H1 (cell line): Measurements from ENCODE around the gene LARP1. TPM values are rescaled to one million over a fixed set of nuclear protein-coding genes. Genes with fewer than 3 reads are reported as not detected.

Experiments used
- CTCF ChIA-PET: fragments of 300-600 bp; sonication (Branson Sonifier 250); formaldehyde crosslinking; loops from one replicate; lab custom pipeline; 2021; ENCODE audit not compliant: partially characterized antibody; lab: Charles Lee
- POLR2A ChIA-PET: fragments of 300-600 bp; sonication (Branson Sonifier 250); formaldehyde crosslinking; loops from one replicate; lab custom pipeline; 2021; ENCODE audit warnings: inconsistent platforms; ENCODE audit not compliant: partially characterized antibody; lab: Charles Lee
- DNase-seq, 2 experiments: peaks; one replicate each; pipeline versions ENCODE4 v3.0.0 to v3.0.0-alpha.2; 2010 to 2022; ENCODE audit warnings: low spot score in 2 of 2, low read depth in 1 of 2, mixed read lengths in 1 of 2
- FAIRE-seq: peaks from 2 replicates; lab custom pipeline; 2011; peaks lifted over from hg19 to GRCh38; lab: Jason Lieb, UNC
- H2AFZ ChIP-seq: 2 replicates; pipeline ENCODE4 v1.8.1; 2012; ENCODE audit warnings: low read length, inconsistent platforms
- H2AK5ac ChIP-seq: 2 replicates; pipeline ENCODE4 v1.6.1; 2013; ENCODE audit warnings: low read depth, low read length
- H2BK120ac ChIP-seq: replicated peaks from 2 replicates; pipeline ENCODE3; 2013; ENCODE audit warnings: low read depth, low read length, inconsistent platforms
- H2BK12ac ChIP-seq: 2 replicates; pipeline ENCODE4 v1.6.1; 2013; ENCODE audit warnings: low read depth, low read length
- H2BK15ac ChIP-seq: 2 replicates; pipeline ENCODE4 v1.6.1; 2013; ENCODE audit warnings: low read length
- H2BK20ac ChIP-seq: 2 replicates; pipeline ENCODE4 v1.6.1; 2013; ENCODE audit warnings: low read length
- H2BK5ac ChIP-seq: 2 replicates; pipeline ENCODE4 v1.6.1; 2013; ENCODE audit warnings: low read depth, low read length
- H3K14ac ChIP-seq: 2 replicates; pipeline ENCODE4 v1.6.1; 2013; ENCODE audit warnings: inconsistent platforms; ENCODE audit not compliant: insufficient read length
- H3K18ac ChIP-seq: 2 replicates; pipeline ENCODE4 v1.6.1; 2013; ENCODE audit warnings: low read length; ENCODE audit errors: extremely low read depth
- H3K23ac ChIP-seq: 2 replicates; pipeline ENCODE4 v1.6.1; 2013; ENCODE audit warnings: inconsistent platforms; ENCODE audit not compliant: insufficient read length
- H3K23me2 ChIP-seq: 2 replicates; pipeline ENCODE4 v1.6.1; 2013; ENCODE audit warnings: low read depth, low read length
- H3K27ac ChIP-seq: 2 replicates; pipeline ENCODE4 v1.6.1; 2011; ENCODE audit warnings: low read depth, low read length, inconsistent platforms
- H3K27me3 ChIP-seq, 4 experiments: replicated peaks in 1 of 4; 1 replicate in 1 of 4; 2 replicates in 3 of 4; pipeline versions ENCODE4 v1.6.1 to v1.8.1; 2011 to 2013; ENCODE audit warnings: low read length in 3 of 4, mild to moderate bottlenecking in 3 of 4, inconsistent platforms in 2 of 4, mixed read lengths in 2 of 4, moderate library complexity in 1 of 4; ENCODE audit not compliant: control insufficient read depth in 3 of 4, insufficient read depth in 3 of 4; ENCODE audit errors: extremely low read depth in 1 of 4
- H3K36me3 ChIP-seq, 4 experiments: 2 replicates each; pipeline versions ENCODE4 v1.6.1 to v1.8.1; 2011 to 2013; ENCODE audit warnings: mild to moderate bottlenecking in 4 of 4, low read length in 3 of 4, moderate library complexity in 2 of 4, control low read depth in 1 of 4, inconsistent platforms in 1 of 4; ENCODE audit not compliant: insufficient read depth in 4 of 4, control insufficient read depth in 2 of 4
- H3K4ac ChIP-seq: replicated peaks from 2 replicates; pipeline ENCODE3; 2013; ENCODE audit warnings: low read length, low read depth, mixed read lengths, inconsistent platforms; ENCODE audit not compliant: insufficient read length
- H3K4me1 ChIP-seq, 4 experiments: replicated peaks in 1 of 4; 1 replicate in 1 of 4; 2 replicates in 3 of 4; pipeline versions ENCODE4 v1.6.1 to v1.8.1; 2011 to 2013; ENCODE audit warnings: low read length in 3 of 4, inconsistent platforms in 2 of 4, mixed read lengths in 1 of 4; ENCODE audit not compliant: insufficient read depth in 4 of 4, control insufficient read depth in 3 of 4
- H3K4me2 ChIP-seq, 2 experiments: 2 replicates each; pipeline versions ENCODE4 v1.6.1 to v1.8.1; 2011 to 2013; ENCODE audit warnings: low read depth in 2 of 2, low read length in 2 of 2, control low read depth in 1 of 2, inconsistent platforms in 1 of 2, mild to moderate bottlenecking in 1 of 2; ENCODE audit not compliant: insufficient read depth in 1 of 2
- H3K4me3 ChIP-seq, 4 experiments: fragments of 200-600, 300-600 bp in 1 of 4; sonication (generic), shearing (Covaris generic), sonication (Bioruptor Twin) in 1 of 4; 2 replicates each; pipeline versions ENCODE4 v1.5.1 to v1.8.1; 2011 to 2016; ENCODE audit warnings: low read length in 4 of 4, low read depth in 3 of 4, control low read depth in 2 of 4, inconsistent platforms in 2 of 4, mild to moderate bottlenecking in 2 of 4, mixed read lengths in 1 of 4, moderate library complexity in 1 of 4; ENCODE audit not compliant: insufficient read depth in 2 of 4; ENCODE audit errors: extremely low read depth in 1 of 4
- H3K56ac ChIP-seq: replicated peaks from 2 replicates; pipeline ENCODE3; 2013; ENCODE audit warnings: low read depth, mild to moderate bottlenecking, mixed read lengths, low read length, inconsistent platforms; ENCODE audit not compliant: insufficient read length
- H3K79me1 ChIP-seq: 2 replicates; pipeline ENCODE4 v1.6.1; 2013; ENCODE audit warnings: low read depth, low read length, control low read depth
- H3K79me2 ChIP-seq, 2 experiments: 2 replicates each; pipeline versions ENCODE4 v1.6.1 to v1.8.1; 2012 to 2013; ENCODE audit warnings: low read length in 2 of 2, mild to moderate bottlenecking in 2 of 2, inconsistent platforms in 1 of 2; ENCODE audit not compliant: insufficient read depth in 2 of 2, control insufficient read depth in 1 of 2
- H3K9ac ChIP-seq, 4 experiments: replicated peaks in 1 of 4; 1 replicate in 1 of 4; 2 replicates in 3 of 4; pipeline versions ENCODE4 v1.6.1 to v1.8.1; 2011 to 2013; ENCODE audit warnings: low read depth in 3 of 4, low read length in 3 of 4, control low read depth in 2 of 4, mild to moderate bottlenecking in 2 of 4, moderate library complexity in 2 of 4, inconsistent platforms in 1 of 4; ENCODE audit errors: extremely low read depth in 1 of 4
- H3K9me3 ChIP-seq, 2 experiments: 2 replicates each; pipeline versions ENCODE4 v1.6.1 to v1.8.1; 2012 to 2013; ENCODE audit warnings: mild to moderate bottlenecking in 2 of 2, moderate library complexity in 2 of 2, control low read depth in 1 of 2, inconsistent platforms in 1 of 2, low read depth in 1 of 2, low read length in 1 of 2, mixed read lengths in 1 of 2; ENCODE audit not compliant: insufficient read depth in 2 of 2
- H4K20me1 ChIP-seq, 2 experiments: replicated peaks in 1 of 2; 2 replicates each; pipeline versions ENCODE3 to v1.8.1; 2011 to 2013; ENCODE audit warnings: inconsistent platforms in 2 of 2, low read length in 2 of 2, mild to moderate bottlenecking in 1 of 2; ENCODE audit not compliant: insufficient read depth in 2 of 2, control insufficient read depth in 1 of 2
- H4K5ac ChIP-seq: 2 replicates; pipeline ENCODE4 v1.6.1; 2013; ENCODE audit warnings: low read length, low read depth, mixed read lengths, inconsistent platforms; ENCODE audit not compliant: insufficient read length
- H4K8ac ChIP-seq: 2 replicates; pipeline ENCODE4 v1.8.0; 2013; ENCODE audit warnings: mild to moderate bottlenecking, moderate library complexity, low read length, inconsistent platforms; ENCODE audit not compliant: insufficient read depth; ENCODE audit errors: extremely low read depth
- H4K91ac ChIP-seq: replicated peaks from 2 replicates; pipeline ENCODE3; 2013; ENCODE audit warnings: low read length, mixed read lengths, inconsistent platforms; ENCODE audit not compliant: insufficient read length
- ASH2L ChIP-seq: fragments of 200-600, 300-600 bp; sonication (generic); IDR thresholded peaks from one replicate; pipeline ENCODE4 v1.7.1; 2017; ENCODE audit warnings: low read length
- CEBPB ChIP-seq: IDR thresholded peaks from 2 replicates; pipeline ENCODE4 v1.6.1; 2012; ENCODE audit warnings: low read depth, low read length
- HDAC2 ChIP-seq, 2 experiments: fragments of 300-600 bp in 1 of 2; sonication (generic) in 1 of 2; IDR thresholded peaks; 2 replicates each; pipeline ENCODE4 v1.6.1; 2011 to 2012; ENCODE audit warnings: low read depth in 2 of 2, low read length in 2 of 2, mild to moderate bottlenecking in 2 of 2, moderate library complexity in 2 of 2, borderline replicate concordance in 1 of 2, inconsistent platforms in 1 of 2
- KDM1A ChIP-seq: fragments of 200-600, 300-600 bp; sonication (generic); IDR thresholded peaks from 2 replicates; pipeline ENCODE4 v1.7.1; 2016; ENCODE audit warnings: mild to moderate bottlenecking, low read length, borderline replicate concordance
- KDM4A ChIP-seq: IDR thresholded peaks from one replicate; pipeline ENCODE4 v1.7.1; 2012; ENCODE audit warnings: low read depth, mild to moderate bottlenecking, moderate library complexity, low read length, inconsistent platforms; ENCODE audit not compliant: severe bottlenecking
- NRF1 ChIP-seq: IDR thresholded peaks from 2 replicates; pipeline ENCODE4 v1.6.1; 2011; ENCODE audit warnings: mild to moderate bottlenecking, low read depth, low read length, improper control_type of control experiment
- RNF2 ChIP-seq: fragments of 200-900, 300-1000 bp; sonication (generic); IDR thresholded peaks from 2 replicates; pipeline ENCODE4 v1.7.1; 2016; ENCODE audit warnings: borderline replicate concordance, low read depth, mild to moderate bottlenecking, antibody characterized with exemption, low read length; ENCODE audit not compliant: poor library complexity, severe bottlenecking; ENCODE audit errors: missing control alignments
- SP2 ChIP-seq: IDR thresholded peaks from 2 replicates; pipeline ENCODE4 v1.6.1; 2012; ENCODE audit warnings: mild to moderate bottlenecking, low read length, inconsistent platforms
- TEAD4 ChIP-seq: IDR thresholded peaks from 2 replicates; pipeline ENCODE4 v1.6.1; 2012; ENCODE audit warnings: low read depth, low read length, inconsistent platforms, mixed read lengths
- WGBS, 2 experiments: shearing (Covaris generic) in 1 of 2; methylation state at CpG; one replicate each; pipeline versions ENCODE4 v1.1.6 to v1.1.7; 2013 to 2015; ENCODE audit warnings: low lambda C conversion rate in 2 of 2, mixed read lengths in 2 of 2, inconsistent platforms in 1 of 2, low coverage in 1 of 2, missing lambda C conversion rate in 1 of 2; ENCODE audit not compliant: insufficient replicate concordance in 2 of 2, insufficient coverage in 1 of 2, insufficient read length in 1 of 2; ENCODE audit errors: extremely low coverage in 1 of 2, missing lambda C conversion rate in 1 of 2; 5-methylcytosine and 5-hydroxymethylcytosine counted together
- polyA plus RNA-seq, 7 experiments: library from polyadenylated mRNA; depleted of rRNA in 3 of 7; stranded (reverse) in 5 of 7; unstranded in 2 of 7; fragments of >200 nt in 5 of 7; fragments of 200-250 nt in 2 of 7; gene quantifications; 1 replicate in 5 of 7; 2 replicates in 1 of 7; 4 replicates in 1 of 7; pipeline versions ENCODE4 v1.2.1 to v1.2.3, GENCODE V29; 2011 to 2013; ENCODE audit warnings: missing spikeins in 2 of 7, mixed read lengths in 2 of 7
- total RNA-seq: library from RNA; stranded (reverse); fragmentation: NEBNext Ultra II Directional; extraction: Animal tissue kit (Norgen Biotek cat#: 25700); gene quantifications from 2 replicates; pipeline ENCODE4 v1.2.1, GENCODE V29; 2021

The LARP1 gene
- total and polyA plus RNA-seq, 2 of the 8 experiments (the other 6 are each of a cell fraction or from before 2014, with no cell fraction given), result 106 to 422 TPM

DNA sequence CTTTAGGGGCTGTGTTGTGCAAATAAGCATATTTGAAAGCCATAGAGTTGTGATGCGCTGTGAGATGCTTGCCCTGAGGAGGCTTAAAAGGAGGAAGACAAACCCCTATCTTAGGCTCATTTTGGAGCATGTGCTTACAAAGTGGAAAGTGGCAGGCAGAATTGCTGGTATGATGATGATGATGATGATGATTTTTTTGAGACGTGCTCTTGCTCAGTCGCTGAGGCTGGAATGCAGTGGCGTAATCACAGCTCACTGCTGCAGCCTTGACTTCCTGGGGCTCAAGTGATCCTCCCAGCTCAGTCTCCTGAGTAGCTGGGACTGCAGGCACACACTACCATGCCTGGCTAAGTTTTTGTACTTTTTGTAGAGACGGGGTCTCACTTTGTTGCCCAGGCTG is 104.9 kb downstream of the LARP1 start:
- H3K4ac ChIP-seq, result no peak overlapping the region
- H4K91ac ChIP-seq, result no peak overlapping the region
- no peak overlapping the region for H3K56ac ChIP-seq
- H2BK12ac ChIP-seq, result no peak overlapping the region
- peaks cover 22 to 55% of the 10 kb centered on the region in 2 experiments for H3K79me2 ChIP-seq
- no peak overlapping the region for H2BK120ac ChIP-seq
- POLR2A ChIA-PET, result interaction anchor here (0.6 to 2.0 kb wide), 4 partner anchors 9 to 187 kb away, joined by 3 to 5 read pairs (median 4); partner anchors contain the start of gene FAXDC2
- peaks cover 7% of the 10 kb centered on the region for H3K23me2 ChIP-seq
- no peak overlapping the region for H4K5ac ChIP-seq
- peaks cover 3 to 6% of the 10 kb centered on the region in 2 experiments for H4K20me1 ChIP-seq
- WGBS, 2 experiments, result 56% methylated on average over 5 of the region's 5 CpGs; no CpG with 5 or more reads in 1 of the 2 experiments
- H2AFZ ChIP-seq, result no peak overlapping the region
- peak overlapping the region in 1 of 4 experiments; percentile 20; a peak in 2 of 7 replicates for H3K9ac ChIP-seq
- H3K27ac ChIP-seq, result no peak overlapping the region
- FAIRE-seq (no peak), DNase-seq (no peak)
- H2BK15ac ChIP-seq, result no peak overlapping the region
- no peak overlapping the region for H2AK5ac ChIP-seq
- peak overlapping the region; percentile 55 to 98 (median 72); a peak in 7 of 8 replicates for H3K4me3 ChIP-seq
- no peak overlapping the region for H4K8ac ChIP-seq
- peaks cover 2 to 19% (median 13%) of the 10 kb centered on the region in 4 experiments; a peak in 7 of 8 replicates for H3K36me3 ChIP-seq
- H3K18ac ChIP-seq, result no peak overlapping the region
- H3K27me3 ChIP-seq, result no peaks in the 10 kb centered on the region
- no peak overlapping the region for H3K14ac ChIP-seq
- H3K4me2 ChIP-seq, result peak overlapping the region; percentile 83 to 92
- no peak for TF ChIP-seq KDM1A
- no peak for TF ChIP-seq HDAC2 (IDR thresholded peaks at IDR 0.05; ENCODE audit: borderline replicate concordance in 1 of 2, low read depth in 2 of 2, low read length in 2 of 2)
- TF ChIP-seq NRF1, result no peak
- TF ChIP-seq SP2, result no peak
- no peak for TF ChIP-seq RNF2
- TF ChIP-seq KDM4A, result no peak
- no peak for TF ChIP-seq ASH2L
- peak; percentile 39; the same call in 1 of the 2 replicates for TF ChIP-seq CEBPB
- peak; percentile 63; the same call in 1 of the 2 replicates for TF ChIP-seq TEAD4
- H3K9me3 ChIP-seq, result no peaks in the 10 kb centered on the region
- H2BK20ac ChIP-seq, result no peak overlapping the region
- peaks cover 0 to 9% (median 5%) of the 10 kb centered on the region in 4 experiments; a peak in 6 of 7 replicates for H3K4me1 ChIP-seq
- peaks cover 5% of the 10 kb centered on the region; the same call in 1 of the 2 replicates for H3K79me1 ChIP-seq
- no peak overlapping the region for H2BK5ac ChIP-seq
- H3K23ac ChIP-seq, result no peak overlapping the region
- CTCF ChIA-PET, result no interaction called here
